H1 (cell line): ENCODE data around the gene NPFF. TPM values are rescaled to one million over a fixed set of nuclear protein-coding genes. Genes with fewer than 3 reads are reported as not detected.

Experiments used
- CTCF ChIA-PET: fragments of 300-600 bp; sonication (Branson Sonifier 250); formaldehyde crosslinking; loops from one replicate; lab custom pipeline; 2021; ENCODE audit not compliant: partially characterized antibody; lab: Charles Lee
- POLR2A ChIA-PET: fragments of 300-600 bp; sonication (Branson Sonifier 250); formaldehyde crosslinking; loops from one replicate; lab custom pipeline; 2021; ENCODE audit warnings: inconsistent platforms; ENCODE audit not compliant: partially characterized antibody; lab: Charles Lee
- DNase-seq, 2 experiments: peaks; one replicate each; pipeline versions ENCODE4 v3.0.0 to v3.0.0-alpha.2; 2010 to 2022; ENCODE audit warnings: low spot score in 2 of 2, low read depth in 1 of 2, mixed read lengths in 1 of 2
- FAIRE-seq: peaks from 2 replicates; lab custom pipeline; 2011; peaks lifted over from hg19 to GRCh38; lab: Jason Lieb, UNC
- H2AFZ ChIP-seq: 2 replicates; pipeline ENCODE4 v1.8.1; 2012; ENCODE audit warnings: low read length, inconsistent platforms
- H2AK5ac ChIP-seq: 2 replicates; pipeline ENCODE4 v1.6.1; 2013; ENCODE audit warnings: low read depth, low read length
- H2BK120ac ChIP-seq: replicated peaks from 2 replicates; pipeline ENCODE3; 2013; ENCODE audit warnings: low read depth, low read length, inconsistent platforms
- H2BK12ac ChIP-seq: 2 replicates; pipeline ENCODE4 v1.6.1; 2013; ENCODE audit warnings: low read depth, low read length
- H2BK15ac ChIP-seq: 2 replicates; pipeline ENCODE4 v1.6.1; 2013; ENCODE audit warnings: low read length
- H2BK20ac ChIP-seq: 2 replicates; pipeline ENCODE4 v1.6.1; 2013; ENCODE audit warnings: low read length
- H2BK5ac ChIP-seq: 2 replicates; pipeline ENCODE4 v1.6.1; 2013; ENCODE audit warnings: low read depth, low read length
- H3K14ac ChIP-seq: 2 replicates; pipeline ENCODE4 v1.6.1; 2013; ENCODE audit warnings: inconsistent platforms; ENCODE audit not compliant: insufficient read length
- H3K18ac ChIP-seq: 2 replicates; pipeline ENCODE4 v1.6.1; 2013; ENCODE audit warnings: low read length; ENCODE audit errors: extremely low read depth
- H3K23ac ChIP-seq: 2 replicates; pipeline ENCODE4 v1.6.1; 2013; ENCODE audit warnings: inconsistent platforms; ENCODE audit not compliant: insufficient read length
- H3K23me2 ChIP-seq: 2 replicates; pipeline ENCODE4 v1.6.1; 2013; ENCODE audit warnings: low read depth, low read length
- H3K27ac ChIP-seq: 2 replicates; pipeline ENCODE4 v1.6.1; 2011; ENCODE audit warnings: low read depth, low read length, inconsistent platforms
- H3K27me3 ChIP-seq, 4 experiments: replicated peaks in 1 of 4; 1 replicate in 1 of 4; 2 replicates in 3 of 4; pipeline versions ENCODE4 v1.6.1 to v1.8.1; 2011 to 2013; ENCODE audit warnings: low read length in 3 of 4, mild to moderate bottlenecking in 3 of 4, inconsistent platforms in 2 of 4, mixed read lengths in 2 of 4, moderate library complexity in 1 of 4; ENCODE audit not compliant: control insufficient read depth in 3 of 4, insufficient read depth in 3 of 4; ENCODE audit errors: extremely low read depth in 1 of 4
- H3K36me3 ChIP-seq, 4 experiments: 2 replicates each; pipeline versions ENCODE4 v1.6.1 to v1.8.1; 2011 to 2013; ENCODE audit warnings: mild to moderate bottlenecking in 4 of 4, low read length in 3 of 4, moderate library complexity in 2 of 4, control low read depth in 1 of 4, inconsistent platforms in 1 of 4; ENCODE audit not compliant: insufficient read depth in 4 of 4, control insufficient read depth in 2 of 4
- H3K4ac ChIP-seq: replicated peaks from 2 replicates; pipeline ENCODE3; 2013; ENCODE audit warnings: low read length, low read depth, mixed read lengths, inconsistent platforms; ENCODE audit not compliant: insufficient read length
- H3K4me1 ChIP-seq, 4 experiments: replicated peaks in 1 of 4; 1 replicate in 1 of 4; 2 replicates in 3 of 4; pipeline versions ENCODE4 v1.6.1 to v1.8.1; 2011 to 2013; ENCODE audit warnings: low read length in 3 of 4, inconsistent platforms in 2 of 4, mixed read lengths in 1 of 4; ENCODE audit not compliant: insufficient read depth in 4 of 4, control insufficient read depth in 3 of 4
- H3K4me2 ChIP-seq, 2 experiments: 2 replicates each; pipeline versions ENCODE4 v1.6.1 to v1.8.1; 2011 to 2013; ENCODE audit warnings: low read depth in 2 of 2, low read length in 2 of 2, control low read depth in 1 of 2, inconsistent platforms in 1 of 2, mild to moderate bottlenecking in 1 of 2; ENCODE audit not compliant: insufficient read depth in 1 of 2
- H3K4me3 ChIP-seq, 4 experiments: fragments of 200-600, 300-600 bp in 1 of 4; sonication (generic), shearing (Covaris generic), sonication (Bioruptor Twin) in 1 of 4; 2 replicates each; pipeline versions ENCODE4 v1.5.1 to v1.8.1; 2011 to 2016; ENCODE audit warnings: low read length in 4 of 4, low read depth in 3 of 4, control low read depth in 2 of 4, inconsistent platforms in 2 of 4, mild to moderate bottlenecking in 2 of 4, mixed read lengths in 1 of 4, moderate library complexity in 1 of 4; ENCODE audit not compliant: insufficient read depth in 2 of 4; ENCODE audit errors: extremely low read depth in 1 of 4
- H3K56ac ChIP-seq: replicated peaks from 2 replicates; pipeline ENCODE3; 2013; ENCODE audit warnings: low read depth, mild to moderate bottlenecking, mixed read lengths, low read length, inconsistent platforms; ENCODE audit not compliant: insufficient read length
- H3K79me1 ChIP-seq: 2 replicates; pipeline ENCODE4 v1.6.1; 2013; ENCODE audit warnings: low read depth, low read length, control low read depth
- H3K79me2 ChIP-seq, 2 experiments: 2 replicates each; pipeline versions ENCODE4 v1.6.1 to v1.8.1; 2012 to 2013; ENCODE audit warnings: low read length in 2 of 2, mild to moderate bottlenecking in 2 of 2, inconsistent platforms in 1 of 2; ENCODE audit not compliant: insufficient read depth in 2 of 2, control insufficient read depth in 1 of 2
- H3K9ac ChIP-seq, 4 experiments: replicated peaks in 1 of 4; 1 replicate in 1 of 4; 2 replicates in 3 of 4; pipeline versions ENCODE4 v1.6.1 to v1.8.1; 2011 to 2013; ENCODE audit warnings: low read depth in 3 of 4, low read length in 3 of 4, control low read depth in 2 of 4, mild to moderate bottlenecking in 2 of 4, moderate library complexity in 2 of 4, inconsistent platforms in 1 of 4; ENCODE audit errors: extremely low read depth in 1 of 4
- H3K9me3 ChIP-seq, 2 experiments: 2 replicates each; pipeline versions ENCODE4 v1.6.1 to v1.8.1; 2012 to 2013; ENCODE audit warnings: mild to moderate bottlenecking in 2 of 2, moderate library complexity in 2 of 2, control low read depth in 1 of 2, inconsistent platforms in 1 of 2, low read depth in 1 of 2, low read length in 1 of 2, mixed read lengths in 1 of 2; ENCODE audit not compliant: insufficient read depth in 2 of 2
- H4K20me1 ChIP-seq, 2 experiments: replicated peaks in 1 of 2; 2 replicates each; pipeline versions ENCODE3 to v1.8.1; 2011 to 2013; ENCODE audit warnings: inconsistent platforms in 2 of 2, low read length in 2 of 2, mild to moderate bottlenecking in 1 of 2; ENCODE audit not compliant: insufficient read depth in 2 of 2, control insufficient read depth in 1 of 2
- H4K5ac ChIP-seq: 2 replicates; pipeline ENCODE4 v1.6.1; 2013; ENCODE audit warnings: low read length, low read depth, mixed read lengths, inconsistent platforms; ENCODE audit not compliant: insufficient read length
- H4K8ac ChIP-seq: 2 replicates; pipeline ENCODE4 v1.8.0; 2013; ENCODE audit warnings: mild to moderate bottlenecking, moderate library complexity, low read length, inconsistent platforms; ENCODE audit not compliant: insufficient read depth; ENCODE audit errors: extremely low read depth
- H4K91ac ChIP-seq: replicated peaks from 2 replicates; pipeline ENCODE3; 2013; ENCODE audit warnings: low read length, mixed read lengths, inconsistent platforms; ENCODE audit not compliant: insufficient read length
- ATF3 ChIP-seq: IDR thresholded peaks from 2 replicates; pipeline ENCODE4 v1.6.1; 2011; ENCODE audit warnings: low read depth, mild to moderate bottlenecking, low read length; ENCODE audit not compliant: insufficient read depth
- BACH1 ChIP-seq: IDR thresholded peaks from 2 replicates; pipeline ENCODE4 v1.6.1; 2012; ENCODE audit warnings: low read length, improper control_type of control experiment
- EGR1 ChIP-seq: IDR thresholded peaks from 2 replicates; pipeline ENCODE4 v1.6.1; 2011; ENCODE audit warnings: low read depth, low read length, borderline replicate concordance
- EZH2 ChIP-seq: fragments of 200-600 bp; sonication (generic); IDR thresholded peaks from 2 replicates; pipeline ENCODE4 v1.7.1; 2012; ENCODE audit warnings: low read depth, mild to moderate bottlenecking, moderate library complexity, low read length, inconsistent platforms; ENCODE audit not compliant: severe bottlenecking
- JUN ChIP-seq: IDR thresholded peaks from 2 replicates; pipeline ENCODE4 v1.6.1; 2011; ENCODE audit warnings: low read depth, mild to moderate bottlenecking, improper control_type of control experiment, low read length
- TCF12 ChIP-seq: IDR thresholded peaks from 2 replicates; pipeline ENCODE4 v1.6.1; 2011; ENCODE audit warnings: low read depth, mild to moderate bottlenecking, low read length
- WGBS, 2 experiments: shearing (Covaris generic) in 1 of 2; methylation state at CpG; one replicate each; pipeline versions ENCODE4 v1.1.6 to v1.1.7; 2013 to 2015; ENCODE audit warnings: low lambda C conversion rate in 2 of 2, mixed read lengths in 2 of 2, inconsistent platforms in 1 of 2, low coverage in 1 of 2, missing lambda C conversion rate in 1 of 2; ENCODE audit not compliant: insufficient replicate concordance in 2 of 2, insufficient coverage in 1 of 2, insufficient read length in 1 of 2; ENCODE audit errors: extremely low coverage in 1 of 2, missing lambda C conversion rate in 1 of 2; 5-methylcytosine and 5-hydroxymethylcytosine counted together
- polyA plus RNA-seq, 7 experiments: library from polyadenylated mRNA; depleted of rRNA in 3 of 7; stranded (reverse) in 5 of 7; unstranded in 2 of 7; fragments of >200 nt in 5 of 7; fragments of 200-250 nt in 2 of 7; gene quantifications; 1 replicate in 5 of 7; 2 replicates in 1 of 7; 4 replicates in 1 of 7; pipeline versions ENCODE4 v1.2.1 to v1.2.3, GENCODE V29; 2011 to 2013; ENCODE audit warnings: missing spikeins in 2 of 7, mixed read lengths in 2 of 7
- total RNA-seq: library from RNA; stranded (reverse); fragmentation: NEBNext Ultra II Directional; extraction: Animal tissue kit (Norgen Biotek cat#: 25700); gene quantifications from 2 replicates; pipeline ENCODE4 v1.2.1, GENCODE V29; 2021

Gene NPFF
- total and polyA plus RNA-seq, 2 of the 8 experiments (the other 6 are each of a cell fraction or from before 2014, with no cell fraction given): not detected

- H2BK120ac ChIP-seq: no peak overlapping the region
- H3K79me1 ChIP-seq: no peaks in the 10 kb centered on the region
- FAIRE-seq (no peak), DNase-seq (no peak)
- H4K5ac ChIP-seq: no peak overlapping the region
- H3K36me3 ChIP-seq: peaks cover 0 to 6% (median 2%) of the 10 kb centered on the region in 4 experiments; a peak in 5 of 8 replicates
- H3K79me2 ChIP-seq: no peaks in the 10 kb centered on the region
- peaks cover 0 to 3% (median 0%) of the 10 kb centered on the region in 4 experiments; a peak in 1 of 7 replicates for H3K4me1 ChIP-seq
- H2BK20ac ChIP-seq: no peak overlapping the region
- no peak overlapping the region for H2AK5ac ChIP-seq
- no peak overlapping the region for H4K8ac ChIP-seq
- CTCF ChIA-PET: interaction anchor here (1.5 to 9.8 kb wide), 2 partner anchors 25 to 35 kb away, joined by 4 to 105 read pairs; no protein-coding TSS in a partner anchor
- H3K14ac ChIP-seq: no peak overlapping the region
- POLR2A ChIA-PET: interaction anchor here (3.7 to 67.0 kb wide), 3 partner anchors 9 to 47 kb away, joined by 10 to 3397 read pairs (median 59); partner anchors contain the start of genes MAP3K12, PCBP2, PRR13 and TARBP2
- no peak overlapping the region for H3K4ac ChIP-seq
- H3K56ac ChIP-seq: no peak overlapping the region
- H3K4me2 ChIP-seq: no peak overlapping the region
- H3K4me3 ChIP-seq: no peak overlapping the region
- no peak overlapping the region for H2BK5ac ChIP-seq
- no peaks in the 10 kb centered on the region for H3K27me3 ChIP-seq
- no peak overlapping the region for H2AFZ ChIP-seq
- no peaks in the 10 kb centered on the region for H3K9me3 ChIP-seq
- no peak overlapping the region for H3K27ac ChIP-seq
- no peak overlapping the region for H2BK15ac ChIP-seq
- H3K9ac ChIP-seq: no peak overlapping the region
- no peaks in the 10 kb centered on the region for H3K23me2 ChIP-seq
- H2BK12ac ChIP-seq: no peak overlapping the region
- WGBS, 2 experiments: 88% methylated on average over 6 of the region's 6 CpGs; no CpG with 5 or more reads in 1 of the 2 experiments
- H3K18ac ChIP-seq: no peak overlapping the region
- H4K91ac ChIP-seq: no peak overlapping the region
- H4K20me1 ChIP-seq: no peaks in the 10 kb centered on the region
- TF ChIP-seq ATF3 (no peak), EZH2 (no peak), BACH1 (no peak), TCF12 (no peak), JUN (no peak), EGR1 (no peak)
- H3K23ac ChIP-seq: no peak overlapping the region
Observed at GRCh38 chr12:53514628-53515290, 7.5 kb upstream of the NPFF start.
